OCI-LY7 (cell line): ENCODE results near the gene NIPAL1. TPM values are rescaled to one million over a fixed set of nuclear protein-coding genes. Genes with fewer than 3 reads are reported as not detected.

ENCODE experiments used
- BruUV-seq: library from RNA; stranded (reverse); fragments of 400-500 nt; replicated peaks from 2 replicates; lab custom pipeline; 2021; lab: Mats Ljungman, UMichigan
- CTCF ChIA-PET: fragments of 300-600 bp; sonication (Branson Sonifier 250); formaldehyde crosslinking; loops from one replicate; lab custom pipeline; 2022; ENCODE audit warnings: antibody characterized with exemption; ENCODE audit not compliant: unreplicated experiment; lab: Charles Lee
- POLR2A ChIA-PET: fragments of 300-600 bp; sonication (Branson Sonifier 250); formaldehyde crosslinking; loops from one replicate; lab custom pipeline; 2022; ENCODE audit warnings: antibody characterized with exemption; lab: Charles Lee
- DNase-seq: peaks from one replicate; pipeline ENCODE4 v3.0.0-alpha.2; 2015; ENCODE audit warnings: low spot score
- H2AFZ ChIP-seq: fragments of 200-600 bp; sonication (generic), shearing (Covaris generic); 2 replicates; pipeline ENCODE4 v1.6.1; 2014; ENCODE audit warnings: mild to moderate bottlenecking, antibody characterized with exemption, low read length, moderate library complexity
- H3K27ac ChIP-seq: fragments of 200-600 bp; sonication (generic); 2 replicates; pipeline ENCODE4 v1.5.1; 2014; ENCODE audit warnings: mixed run types, low read depth, mild to moderate bottlenecking, moderate library complexity, low read length, inconsistent platforms; ENCODE audit not compliant: poor library complexity, severe bottlenecking
- H3K36me3 ChIP-seq: fragments of 200-600 bp; sonication (generic); 2 replicates; pipeline ENCODE4 v1.6.1; 2014; ENCODE audit warnings: mild to moderate bottlenecking, antibody characterized with exemption, low read length, moderate library complexity, mixed read lengths; ENCODE audit not compliant: insufficient read depth
- H3K4me1 ChIP-seq: fragments of 200-600 bp; sonication (generic); 2 replicates; pipeline ENCODE4 v1.5.1; 2014; ENCODE audit warnings: mild to moderate bottlenecking, low read length; ENCODE audit not compliant: insufficient read depth, poor library complexity, severe bottlenecking
- H3K4me2 ChIP-seq: fragments of 200-600 bp; sonication (generic); 2 replicates; pipeline ENCODE4 v1.6.1; 2014; ENCODE audit warnings: mild to moderate bottlenecking, low read length
- H3K4me3 ChIP-seq: fragments of 200-600 bp; sonication (generic); 2 replicates; pipeline ENCODE4 v1.5.1; 2014; ENCODE audit warnings: mild to moderate bottlenecking, low read depth, low read length; ENCODE audit not compliant: poor library complexity, severe bottlenecking
- H3K79me2 ChIP-seq: fragments of 200-600 bp; sonication (generic); 2 replicates; pipeline ENCODE4 v1.6.1; 2016; ENCODE audit warnings: low read depth, mild to moderate bottlenecking, low read length, moderate library complexity, mixed read lengths; ENCODE audit not compliant: insufficient read depth
- H3K9me2 ChIP-seq: fragments of 200-600 bp; sonication (generic); 2 replicates; pipeline ENCODE4 v1.6.1; 2016; ENCODE audit warnings: mild to moderate bottlenecking, low read length, mixed read lengths; ENCODE audit not compliant: insufficient read depth
- H3K9me3 ChIP-seq: fragments of 200-600 bp; sonication (generic); 2 replicates; pipeline ENCODE4 v1.6.1; 2014; ENCODE audit warnings: mild to moderate bottlenecking, mixed run types, low read length, mixed read lengths
- H4K20me1 ChIP-seq: fragments of 200-600 bp; sonication (generic); 2 replicates; pipeline ENCODE4 v1.6.1; 2014; ENCODE audit warnings: mild to moderate bottlenecking, antibody characterized with exemption, low read length, moderate library complexity, mixed read lengths; ENCODE audit not compliant: insufficient read depth
- EZH2phosphoT487 ChIP-seq: fragments of 200-600 bp; sonication (generic); IDR thresholded peaks from 2 replicates; pipeline ENCODE4 v1.6.1; 2018; ENCODE audit warnings: low read depth, borderline replicate concordance, mild to moderate bottlenecking, mixed run types, antibody characterized with exemption, low read length, moderate library complexity, mixed read lengths
- intact Hi-C: fragments of 100-400 bp; cut with micrococcal nuclease; formaldehyde crosslinking; loops from one replicate; pipeline ENCODE4 v1.10.0; 2022; ENCODE audit not compliant: unreplicated experiment
- total RNA-seq, 2 experiments: library from RNA; depleted of rRNA in 1 of 2; stranded (reverse); fragments of >200 nt in 1 of 2; shearing (Covaris generic) in 1 of 2; gene quantifications; 2 replicates each; pipeline ENCODE4 v1.2.3, GENCODE V29; 2014 to 2022
- TF ChIP-seq, protein P1 (sequence below): fragments of 200-600 bp; sonication (generic); conservative IDR thresholded peaks from 2 replicates; pipeline ENCODE4 v1.5.1; 2014; ENCODE audit warnings: mild to moderate bottlenecking, antibody characterized with exemption, low read length, moderate library complexity, mixed read lengths

The NIPAL1 gene
- total RNA-seq, 2 experiments from 2014 or later = 0.28 to 1.9 TPM

DNA sequence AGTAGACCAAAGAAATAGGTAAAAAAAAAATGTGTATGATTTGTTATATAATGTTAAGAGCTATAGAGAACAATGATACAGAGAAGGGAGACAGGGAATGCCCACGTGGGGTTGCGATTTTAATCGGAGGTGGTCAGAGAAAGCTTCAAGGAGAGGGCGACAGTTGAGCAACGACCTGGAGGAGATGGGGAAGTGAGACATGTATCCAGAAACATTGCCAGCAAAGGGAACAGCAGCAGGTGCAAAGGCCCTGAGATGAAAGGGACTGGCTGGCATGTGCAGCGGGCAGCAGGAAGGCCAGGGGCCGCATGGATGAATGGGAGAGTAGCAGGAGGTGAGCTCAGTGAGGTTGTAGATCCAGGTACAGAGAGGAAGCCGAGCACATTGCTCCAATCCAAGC is 32.9 kb downstream of the NIPAL1 start:
- intact Hi-C loops = no loop called here

DNA sequence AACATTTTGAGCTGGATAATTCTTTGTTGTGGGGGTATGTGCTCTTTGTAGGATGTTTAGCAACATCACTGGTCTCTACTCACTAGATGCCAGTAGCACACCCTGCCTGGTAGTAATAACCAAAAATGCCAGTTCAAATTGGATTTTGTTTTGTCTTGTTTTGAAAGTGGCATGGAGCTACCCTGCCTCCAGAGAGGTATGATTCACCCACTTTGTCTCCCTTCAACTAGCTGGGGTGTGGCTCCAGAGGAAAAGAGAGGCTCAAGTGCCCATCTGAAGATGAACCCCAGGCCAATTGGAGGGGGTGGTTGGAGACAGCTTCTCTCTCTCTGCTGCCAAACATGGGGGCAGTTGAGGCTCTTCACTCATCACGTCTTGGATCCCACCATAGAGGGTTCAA is 34.5 kb downstream of the NIPAL1 start:
- H3K9me2 ChIP-seq = no peaks in the 10 kb centered on the region
- no peak overlapping the region for H3K4me2 ChIP-seq
- ChIA-PET POLR2A (interaction anchor here (0.9 to 7.7 kb wide), 4 partner anchors 8 to 25 kb away, joined by 4 to 194 read pairs (median 5); no protein-coding TSS in a partner anchor), CTCF (no interaction called here)
- H3K4me1 ChIP-seq = peaks cover 40% of the 10 kb centered on the region
- H3K36me3 ChIP-seq = no peaks in the 10 kb centered on the region
- H3K9me3 ChIP-seq = no peaks in the 10 kb centered on the region
- H2AFZ ChIP-seq = no peak overlapping the region
- no peak overlapping the region for H3K4me3 ChIP-seq
- no peaks in the 10 kb centered on the region for H3K79me2 ChIP-seq
- intact Hi-C loops = no loop called here
- no peak for TF ChIP-seq EZH2phosphoT487
- TF ChIP-seq, protein P1, sequence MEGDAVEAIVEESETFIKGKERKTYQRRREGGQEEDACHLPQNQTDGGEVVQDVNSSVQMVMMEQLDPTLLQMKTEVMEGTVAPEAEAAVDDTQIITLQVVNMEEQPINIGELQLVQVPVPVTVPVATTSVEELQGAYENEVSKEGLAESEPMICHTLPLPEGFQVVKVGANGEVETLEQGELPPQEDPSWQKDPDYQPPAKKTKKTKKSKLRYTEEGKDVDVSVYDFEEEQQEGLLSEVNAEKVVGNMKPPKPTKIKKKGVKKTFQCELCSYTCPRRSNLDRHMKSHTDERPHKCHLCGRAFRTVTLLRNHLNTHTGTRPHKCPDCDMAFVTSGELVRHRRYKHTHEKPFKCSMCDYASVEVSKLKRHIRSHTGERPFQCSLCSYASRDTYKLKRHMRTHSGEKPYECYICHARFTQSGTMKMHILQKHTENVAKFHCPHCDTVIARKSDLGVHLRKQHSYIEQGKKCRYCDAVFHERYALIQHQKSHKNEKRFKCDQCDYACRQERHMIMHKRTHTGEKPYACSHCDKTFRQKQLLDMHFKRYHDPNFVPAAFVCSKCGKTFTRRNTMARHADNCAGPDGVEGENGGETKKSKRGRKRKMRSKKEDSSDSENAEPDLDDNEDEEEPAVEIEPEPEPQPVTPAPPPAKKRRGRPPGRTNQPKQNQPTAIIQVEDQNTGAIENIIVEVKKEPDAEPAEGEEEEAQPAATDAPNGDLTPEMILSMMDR = no peak
- DNase-seq = no peak
- BruUV-seq = no TSS peak
- no peak overlapping the region for H3K27ac ChIP-seq
- H4K20me1 ChIP-seq = no peaks in the 10 kb centered on the region

More for the DNA sequence above, 32.9 kb downstream of the NIPAL1 start:
- H3K4me3 ChIP-seq = no peak overlapping the region
- TF ChIP-seq, protein P1 = no peak
- no peak for TF ChIP-seq EZH2phosphoT487
- no peaks in the 10 kb centered on the region for H3K79me2 ChIP-seq
- H3K36me3 ChIP-seq = no peaks in the 10 kb centered on the region
- no peak overlapping the region for H2AFZ ChIP-seq
- H3K27ac ChIP-seq = no peak overlapping the region
- no peaks in the 10 kb centered on the region for H3K9me3 ChIP-seq
- H3K4me2 ChIP-seq = peak overlapping the region; percentile 80; the same call in 1 of the 2 replicates
- ChIA-PET POLR2A (interaction anchor here (0.6 to 7.7 kb wide), 3 partner anchors 17 to 529 kb away, joined by 3 to 194 read pairs (median 4); no protein-coding TSS in a partner anchor), CTCF (interaction anchor here (0.6 to 1.6 kb wide), 2 partner anchors 15 to 22 kb away, joined by 3 to 8 read pairs; no protein-coding TSS in a partner anchor)
- peaks cover 55% of the 10 kb centered on the region for H3K4me1 ChIP-seq
- no peak for DNase-seq
- no peaks in the 10 kb centered on the region for H4K20me1 ChIP-seq
- BruUV-seq = no TSS peak
- H3K9me2 ChIP-seq = no peaks in the 10 kb centered on the region
